ENCODE measurements around the gene MAGI1.

GRCh38 chr3:65391068-65391467 lies 647.6 kb downstream of the MAGI1 start:
- TF ChIP-seq CTCF (IDR thresholded peaks at IDR 0.05) (no peak), EP300 (IDR thresholded peaks at IDR 0.05) (no peak), POLR2AphosphoS5 (IDR thresholded peaks at IDR 0.05) (no peak)
